GM20000 (cell line): Measurements from ENCODE around the gene CCDC92B.

Source experiments
- DNase-seq: peaks from one replicate; pipeline ENCODE4 v3.0.0; 2012; ENCODE audit warnings: low spot score
- TF ChIP-seq, protein P1 (sequence below): IDR thresholded peaks from 2 replicates; pipeline ENCODE4 v1.5.1; 2012; ENCODE audit warnings: mild to moderate bottlenecking, control low read depth; ENCODE audit errors: extremely low read depth, missing control alignments

The CCDC92B gene

DNA sequence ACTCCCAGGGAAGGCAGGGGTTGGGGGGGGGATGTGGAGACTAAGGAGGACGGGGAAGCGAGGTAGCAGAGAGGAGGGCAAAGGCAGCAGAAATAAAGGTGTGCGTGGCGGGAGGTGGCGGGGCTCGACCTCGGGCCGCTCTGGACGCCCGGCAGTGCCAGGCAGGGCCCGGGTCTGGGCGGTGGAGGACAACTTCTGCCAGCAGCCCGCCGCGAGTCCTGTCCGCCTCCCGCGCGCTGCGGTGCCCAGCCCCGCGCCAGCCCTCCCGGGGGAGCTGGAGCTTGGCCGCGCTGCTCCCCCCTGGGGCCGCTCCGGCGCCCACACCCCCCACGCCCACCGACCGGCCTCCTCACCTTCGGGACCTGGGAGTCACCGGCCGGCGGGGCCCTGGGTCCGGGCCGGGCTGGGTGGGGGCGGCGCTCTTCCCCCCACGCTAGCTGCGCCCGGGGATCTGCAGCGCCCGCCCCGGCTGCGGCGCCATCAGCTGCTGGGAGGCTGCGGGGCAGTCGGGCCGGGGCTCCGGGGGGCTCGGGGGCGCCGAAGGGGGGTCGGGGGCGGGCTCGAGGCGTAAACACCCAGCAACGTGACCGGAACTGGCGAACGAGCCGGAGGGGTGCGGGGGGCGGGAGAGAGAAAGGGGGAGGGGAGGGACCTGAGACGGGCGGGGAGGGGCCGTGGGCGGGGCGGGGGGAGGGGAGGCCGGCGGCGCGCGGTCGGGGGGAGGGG lies at the start of gene CCDC92B:
CCDC92B (minus strand) TSS at position 595 of the 726 bp plus-strand sequence. CDS start 14,507 bp downstream, outside the sequence.
- TF ChIP-seq, protein P1, sequence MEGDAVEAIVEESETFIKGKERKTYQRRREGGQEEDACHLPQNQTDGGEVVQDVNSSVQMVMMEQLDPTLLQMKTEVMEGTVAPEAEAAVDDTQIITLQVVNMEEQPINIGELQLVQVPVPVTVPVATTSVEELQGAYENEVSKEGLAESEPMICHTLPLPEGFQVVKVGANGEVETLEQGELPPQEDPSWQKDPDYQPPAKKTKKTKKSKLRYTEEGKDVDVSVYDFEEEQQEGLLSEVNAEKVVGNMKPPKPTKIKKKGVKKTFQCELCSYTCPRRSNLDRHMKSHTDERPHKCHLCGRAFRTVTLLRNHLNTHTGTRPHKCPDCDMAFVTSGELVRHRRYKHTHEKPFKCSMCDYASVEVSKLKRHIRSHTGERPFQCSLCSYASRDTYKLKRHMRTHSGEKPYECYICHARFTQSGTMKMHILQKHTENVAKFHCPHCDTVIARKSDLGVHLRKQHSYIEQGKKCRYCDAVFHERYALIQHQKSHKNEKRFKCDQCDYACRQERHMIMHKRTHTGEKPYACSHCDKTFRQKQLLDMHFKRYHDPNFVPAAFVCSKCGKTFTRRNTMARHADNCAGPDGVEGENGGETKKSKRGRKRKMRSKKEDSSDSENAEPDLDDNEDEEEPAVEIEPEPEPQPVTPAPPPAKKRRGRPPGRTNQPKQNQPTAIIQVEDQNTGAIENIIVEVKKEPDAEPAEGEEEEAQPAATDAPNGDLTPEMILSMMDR: no peak
- peak; percentile 50 for DNase-seq

DNA sequence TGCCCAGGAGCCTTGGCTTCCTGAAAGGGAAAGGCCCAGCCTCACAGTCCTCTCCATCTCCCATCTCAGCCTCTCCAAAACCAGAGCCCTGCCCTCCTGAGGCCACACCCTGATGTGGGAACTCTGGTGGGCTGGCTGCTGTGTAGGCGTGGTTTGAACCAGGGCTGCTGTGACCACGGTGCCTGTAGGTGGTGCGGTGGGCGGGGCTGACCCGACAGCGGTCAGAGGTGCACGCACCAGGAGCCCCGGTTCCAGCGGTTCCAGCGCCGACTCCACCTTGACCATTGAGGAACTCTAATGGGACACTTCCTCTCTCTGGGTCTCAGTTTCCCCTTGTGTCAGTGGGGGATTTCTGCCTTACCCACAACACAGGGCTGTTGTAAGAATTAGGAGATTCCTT lies 49.2 kb upstream of the CCDC92B start:
- TF ChIP-seq, protein P1: no peak
- no peak for DNase-seq

DNA sequence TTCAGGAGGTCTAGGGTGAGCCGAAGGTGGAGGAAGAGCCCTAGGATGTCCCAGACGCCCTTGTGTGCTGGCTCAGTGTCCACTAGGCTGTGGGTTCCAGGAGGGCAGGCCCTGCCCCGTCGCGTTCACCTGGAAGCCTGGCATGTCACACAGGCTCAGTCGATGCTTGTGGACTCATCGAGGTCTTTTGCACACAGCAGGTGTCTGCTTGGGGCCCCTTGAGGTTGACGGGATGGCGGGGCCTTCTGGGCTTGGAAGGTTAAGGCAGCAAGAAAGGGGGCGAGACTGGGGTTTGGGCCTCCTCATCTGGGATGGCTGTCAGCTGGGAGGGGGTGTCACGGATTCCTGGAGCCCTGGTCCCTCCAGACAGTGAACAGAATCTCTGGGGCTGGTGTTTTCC lies 48.7 kb upstream of the CCDC92B start:
- TF ChIP-seq, protein P1: no peak
- DNase-seq: no peak

DNA sequence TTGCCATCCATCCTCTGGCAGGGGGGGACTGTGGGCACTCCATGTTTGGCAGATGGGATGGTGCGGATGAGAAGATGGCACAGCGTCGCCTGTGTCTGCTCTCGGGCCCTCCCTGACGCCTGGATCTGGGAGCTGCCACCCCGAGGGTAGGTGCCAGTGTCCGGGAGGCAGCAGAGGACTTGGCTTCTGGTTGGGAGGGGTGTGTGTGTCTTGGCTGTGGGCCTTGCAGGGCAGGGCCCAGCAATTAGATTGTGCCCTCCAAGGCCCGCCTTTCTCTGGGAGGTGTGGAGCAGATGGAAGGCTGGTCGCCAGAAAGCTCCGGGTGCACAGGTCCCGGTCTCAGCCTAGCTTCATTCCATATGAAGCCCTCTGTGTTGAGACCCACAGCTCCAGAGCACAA lies 48.2 kb upstream of the CCDC92B start:
- TF ChIP-seq, protein P1: no peak
- no peak for DNase-seq

DNA sequence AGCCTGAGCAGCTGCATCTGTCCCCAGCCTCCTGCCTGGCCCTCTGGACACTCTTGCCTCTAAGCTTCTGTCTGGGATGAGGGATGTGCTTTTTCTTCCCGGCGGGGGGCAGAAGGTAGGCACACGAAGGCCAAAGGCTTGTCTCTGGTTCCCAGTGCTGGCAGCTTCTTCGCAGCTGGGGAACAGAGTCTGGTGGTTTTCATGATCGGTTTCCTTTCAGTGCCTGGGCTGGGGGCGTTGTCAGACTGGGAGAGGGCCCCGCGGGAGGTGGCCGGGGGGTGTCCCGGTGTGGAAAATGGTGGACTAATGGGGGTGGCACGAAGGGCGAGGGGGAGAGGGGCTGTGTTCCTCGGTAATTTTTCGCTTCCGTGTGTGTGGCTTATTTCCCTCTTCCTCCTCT lies 47.8 kb upstream of the CCDC92B start:
- TF ChIP-seq, protein P1: no peak
- no peak for DNase-seq

DNA sequence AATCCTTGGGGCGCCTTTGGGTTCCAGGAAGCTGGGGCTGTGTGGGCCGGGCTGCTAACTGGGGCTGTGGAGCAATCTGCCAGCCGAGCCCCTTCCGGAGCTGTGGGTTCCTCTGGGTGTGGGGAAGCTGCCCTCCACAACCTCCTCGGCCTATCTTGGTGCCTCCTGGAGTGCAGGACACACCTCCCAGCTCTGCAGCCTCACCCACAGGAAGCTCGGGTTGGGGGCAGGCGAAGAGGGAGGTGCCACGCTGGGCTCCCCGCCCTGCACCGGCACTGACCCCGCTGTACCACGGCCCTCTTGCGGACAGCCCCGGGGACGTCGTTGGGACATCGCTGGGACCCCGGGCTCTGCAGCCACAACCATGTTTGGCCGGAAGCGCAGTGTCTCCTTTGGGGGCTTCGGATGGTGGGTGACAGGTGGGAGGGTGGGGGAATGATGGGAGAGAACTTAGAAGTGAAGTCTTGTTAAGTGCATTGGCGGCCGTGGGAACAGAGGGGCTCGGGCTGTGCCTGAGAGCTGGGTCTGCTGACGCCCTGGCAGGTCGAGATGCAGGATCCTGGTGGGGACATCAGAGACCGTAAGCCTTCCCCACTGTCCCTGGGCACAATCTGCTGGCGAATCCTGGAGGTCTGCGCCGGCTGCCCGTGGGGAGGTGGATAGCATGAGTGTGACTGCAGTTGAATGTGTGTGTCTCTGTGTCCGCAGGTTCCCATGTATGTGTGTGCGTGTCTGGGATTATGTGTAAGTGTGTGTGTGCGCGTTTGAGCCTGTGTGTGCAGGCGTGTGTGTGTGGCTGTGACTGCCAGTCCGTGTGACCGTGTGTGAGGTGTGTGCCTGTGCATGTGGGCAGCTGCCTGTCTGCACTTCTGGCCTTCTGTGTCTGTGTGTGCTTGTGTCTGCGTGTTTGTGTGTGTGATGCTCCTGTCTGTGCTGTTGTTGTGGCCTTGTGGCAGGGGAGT lies 47.0 kb upstream of the CCDC92B start, which contains the start of gene RAP1GAP2:
RAP1GAP2 (plus strand) TSS at position 275 of the 962 bp plus-strand sequence; CDS start at position 365, 90 bp downstream.
- no peak for DNase-seq
- TF ChIP-seq, protein P1: no peak
